Immature natural killer cell (primary cell): Measurements from ENCODE around the gene EPC1. TPM values are rescaled to one million over a fixed set of nuclear protein-coding genes. Genes with fewer than 3 reads are reported as not detected.
"Not testable (repeated sequence)": the region's sequence is repeated elsewhere in the genome, so short reads cannot be mapped to it uniquely, and the experiment has no call there.

Experiments
- DNase-seq, 3 donors: peaks; one replicate each; pipeline ENCODE4 v3.0.0; 2022; ENCODE audit warnings: mixed read lengths in 1 of 3
- H3K27ac Mint-ChIP-seq, 6 donors: one replicate each; pipeline ENCODE4 v1.8.0; 2020; ENCODE audit warnings: mixed read lengths in 6 of 6, mild to moderate bottlenecking in 5 of 6, inconsistent platforms in 4 of 6, moderate library complexity in 3 of 6
- H3K27me3 Mint-ChIP-seq, 3 donors: one replicate each; pipeline ENCODE4 v1.8.0; 2020 to 2021; ENCODE audit warnings: low read depth in 3 of 3, mild to moderate bottlenecking in 3 of 3, mixed read lengths in 3 of 3, moderate library complexity in 3 of 3, inconsistent platforms in 1 of 3
- H3K36me3 Mint-ChIP-seq, 3 donors: one replicate each; pipeline ENCODE4 v1.8.0; 2020; ENCODE audit warnings: mixed read lengths in 3 of 3, inconsistent platforms in 2 of 3, mild to moderate bottlenecking in 2 of 3
- H3K4me1 Mint-ChIP-seq, 2 donors: one replicate each; pipeline ENCODE4 v1.8.0; 2020; ENCODE audit warnings: inconsistent platforms in 2 of 2, mild to moderate bottlenecking in 2 of 2, mixed read lengths in 2 of 2, moderate library complexity in 1 of 2
- H3K4me3 Mint-ChIP-seq, 5 donors: one replicate each; pipeline ENCODE4 v1.8.0; 2020; ENCODE audit warnings: mild to moderate bottlenecking in 5 of 5, mixed read lengths in 5 of 5, inconsistent platforms in 3 of 5, moderate library complexity in 3 of 5
- H3K9me3 Mint-ChIP-seq, 6 donors: one replicate each; pipeline ENCODE4 v1.8.0; 2020; ENCODE audit warnings: mild to moderate bottlenecking in 6 of 6, mixed read lengths in 6 of 6, inconsistent platforms in 4 of 6, moderate library complexity in 3 of 6
- polyA plus RNA-seq, 3 donors: library from polyadenylated mRNA; unstranded; fragments of 300-500 nt; fragmentation: Illumina TruSeq; gene quantifications; one replicate each; pipeline ENCODE4 v1.2.3, GENCODE V29; 2021

Gene EPC1
- polyA plus RNA-seq, 3 donors from 2014 or later: 43.1 to 63.4 (median 50.5) TPM

DNA sequence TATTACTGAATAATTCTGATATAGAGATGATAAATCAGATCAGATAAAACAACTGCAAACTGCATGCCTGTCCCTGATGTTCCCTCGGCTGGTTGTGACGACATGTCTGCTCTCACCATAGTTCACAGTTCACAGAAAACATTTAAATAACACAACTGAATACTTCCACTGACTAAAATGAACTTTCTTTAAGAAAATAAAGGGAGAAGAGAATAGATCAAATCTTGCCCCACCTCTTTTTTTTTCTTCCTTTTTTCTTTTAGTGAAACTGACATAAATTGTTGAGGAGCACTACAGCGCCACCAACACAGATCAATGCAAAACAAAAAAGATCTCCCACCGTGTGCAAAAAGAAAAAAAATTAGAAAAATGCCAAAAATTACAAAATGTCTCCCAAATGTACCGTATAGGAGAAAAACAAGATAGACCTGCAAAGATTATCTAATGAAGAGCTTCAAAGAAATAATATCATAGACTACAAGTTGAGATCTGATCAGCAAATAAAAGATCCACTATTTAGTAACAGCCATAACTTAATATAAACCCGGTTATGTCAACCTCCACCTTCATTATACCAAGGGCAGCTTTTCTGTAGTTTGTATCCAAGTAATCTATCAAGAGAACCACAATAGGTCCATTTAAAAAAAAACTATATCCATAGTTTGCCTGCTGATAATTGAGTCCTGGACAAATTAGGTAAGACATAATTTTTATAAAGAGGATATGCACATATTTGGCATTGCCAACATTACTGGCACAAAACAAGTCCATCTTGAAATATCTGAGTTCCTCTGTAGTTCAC, 30.7 kb upstream of the EPC1 start:
- Mint-ChIP-seq H3K27me3 (no peaks in the 10 kb centered on the region), H3K9me3 (no peaks in the 10 kb centered on the region), H3K36me3 (no peaks in the 10 kb centered on the region), H3K27ac (no peak overlapping the region), H3K4me3 (no peak overlapping the region), H3K4me1 (peaks cover 23 to 41% of the 10 kb centered on the region in 2 donors)
- peak; percentile 48 to 59 (median 52) for DNase-seq

DNA sequence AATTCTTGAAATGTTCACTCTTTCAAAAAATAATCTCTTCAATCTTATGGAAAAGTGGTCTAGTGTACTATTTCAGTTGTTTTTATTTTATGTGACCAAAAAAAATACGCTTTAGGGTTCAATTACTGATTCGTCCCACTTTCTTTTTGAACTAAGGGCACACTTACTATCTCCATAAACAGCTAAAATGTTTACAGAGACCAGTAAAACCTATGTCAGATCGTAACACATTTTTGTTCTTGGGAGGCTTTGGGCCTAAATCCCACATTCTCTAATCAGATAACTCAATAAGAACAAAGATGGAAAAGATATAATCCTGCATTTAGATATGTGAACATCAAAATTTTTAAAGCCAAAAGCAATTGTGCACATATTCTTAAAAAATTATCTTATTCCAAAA, 29.8 kb upstream of the EPC1 start:
- Mint-ChIP-seq H3K4me3 (no peak overlapping the region), H3K27ac (peak overlapping the region in 5 of 6 donors; percentile 55 to 88 (median 73)), H3K4me1 (peaks cover 27 to 50% of the 10 kb centered on the region in 2 donors), H3K36me3 (no peaks in the 10 kb centered on the region), H3K9me3 (no peaks in the 10 kb centered on the region), H3K27me3 (no peaks in the 10 kb centered on the region)
- DNase-seq: no peak

DNA sequence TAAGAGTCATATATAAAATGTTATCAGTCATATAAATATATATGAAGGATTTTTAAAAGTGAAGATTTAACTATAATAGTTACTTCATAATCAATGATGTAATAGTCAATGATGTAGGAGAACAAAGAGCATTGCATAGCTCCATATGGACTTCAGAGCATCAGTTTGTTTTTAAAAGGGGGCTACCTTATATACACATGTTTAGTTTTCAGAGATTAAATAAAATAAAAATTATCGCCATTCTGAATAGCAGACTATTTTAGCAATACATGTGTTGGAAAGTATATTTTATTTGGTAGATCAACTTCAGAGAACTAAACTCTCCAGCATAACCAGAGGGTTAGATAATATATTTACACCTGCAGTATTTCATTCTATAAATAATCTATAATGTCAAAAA, 29.1 kb upstream of the EPC1 start:
- Mint-ChIP-seq H3K9me3 (no peaks in the 10 kb centered on the region), H3K27ac (peak overlapping the region in 1 of 6 donors; percentile 82), H3K4me3 (no peak overlapping the region), H3K4me1 (peaks cover 27 to 53% of the 10 kb centered on the region in 2 donors), H3K27me3 (no peaks in the 10 kb centered on the region), H3K36me3 (no peaks in the 10 kb centered on the region)
- no peak for DNase-seq

DNA sequence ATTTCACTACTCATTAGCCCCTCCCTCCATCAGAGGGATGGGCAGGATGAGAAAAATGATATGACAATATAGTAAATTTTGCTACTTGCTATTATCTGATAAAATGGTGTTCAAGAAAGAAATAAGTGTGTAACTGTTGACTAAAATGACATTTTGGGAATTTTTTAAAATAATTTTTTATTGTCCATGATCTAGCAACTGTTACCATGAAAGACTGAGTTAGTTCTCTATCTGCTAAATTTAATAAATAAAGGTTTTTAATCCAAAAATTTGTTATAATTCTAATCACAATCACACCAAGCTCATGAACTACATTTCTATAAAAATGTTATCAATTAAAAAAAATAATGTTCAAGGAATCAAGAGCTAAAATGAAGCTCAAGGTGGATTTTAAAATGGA, 28.7 kb upstream of the EPC1 start:
- no peak for DNase-seq
- H3K9me3 Mint-ChIP-seq: no peaks in the 10 kb centered on the region
- peak overlapping the region in 2 of 5 donors; percentile 43 to 64 for H3K4me3 Mint-ChIP-seq
- H3K4me1 Mint-ChIP-seq: peaks cover 27 to 56% of the 10 kb centered on the region in 2 donors
- H3K27ac Mint-ChIP-seq: peak overlapping the region in 1 of 6 donors; percentile 32
- no peaks in the 10 kb centered on the region for H3K36me3 Mint-ChIP-seq
- no peaks in the 10 kb centered on the region for H3K27me3 Mint-ChIP-seq

DNA sequence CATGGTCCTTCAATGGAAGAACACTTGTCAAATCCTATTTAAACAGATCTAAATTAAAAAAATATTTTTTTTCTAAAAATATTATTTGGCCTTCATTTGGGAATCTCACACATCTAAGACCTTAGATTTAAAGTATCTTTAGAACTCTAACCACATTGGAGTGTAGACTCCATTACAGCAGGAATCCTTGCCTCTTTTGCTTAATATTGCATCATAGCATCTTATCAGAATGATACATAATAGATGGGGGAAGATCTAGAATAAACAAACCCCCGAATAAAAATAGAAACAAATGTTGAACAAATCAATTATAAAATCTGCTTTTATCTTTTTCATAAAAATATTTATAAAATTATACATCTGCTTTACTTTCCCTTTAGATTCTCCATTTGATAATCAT, 27.6 kb upstream of the EPC1 start:
- no peaks in the 10 kb centered on the region for H3K27me3 Mint-ChIP-seq
- no peaks in the 10 kb centered on the region for H3K36me3 Mint-ChIP-seq
- H3K27ac Mint-ChIP-seq: no peak overlapping the region
- peaks cover 27 to 56% of the 10 kb centered on the region in 2 donors for H3K4me1 Mint-ChIP-seq
- H3K4me3 Mint-ChIP-seq: peak overlapping the region in 2 of 5 donors; percentile 54 to 56
- H3K9me3 Mint-ChIP-seq: no peaks in the 10 kb centered on the region
- no peak for DNase-seq

DNA sequence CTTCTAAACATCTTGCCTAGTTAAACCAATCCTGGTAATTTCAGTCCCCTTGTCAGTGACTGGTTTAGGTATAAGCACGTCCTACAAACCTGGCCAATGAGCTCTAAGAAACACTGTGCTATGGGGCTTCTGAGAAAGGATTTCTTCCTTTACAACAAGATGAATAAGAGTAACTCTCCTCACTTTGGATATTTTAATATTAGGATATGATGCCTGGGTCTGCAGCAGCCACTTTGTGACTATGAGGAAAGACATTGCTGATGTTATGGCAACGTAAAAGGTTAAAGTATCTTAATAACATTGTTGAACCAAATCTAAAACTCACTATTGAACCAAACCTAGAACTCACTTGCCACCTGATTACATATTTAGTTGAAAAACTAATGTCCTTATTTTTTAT, 26.5 kb upstream of the EPC1 start:
- Mint-ChIP-seq H3K4me3 (no peak overlapping the region), H3K36me3 (no peaks in the 10 kb centered on the region), H3K27me3 (no peaks in the 10 kb centered on the region), H3K9me3 (no peaks in the 10 kb centered on the region), H3K4me1 (peaks cover 27 to 61% of the 10 kb centered on the region in 2 donors), H3K27ac (no peak overlapping the region)
- DNase-seq: no peak

DNA sequence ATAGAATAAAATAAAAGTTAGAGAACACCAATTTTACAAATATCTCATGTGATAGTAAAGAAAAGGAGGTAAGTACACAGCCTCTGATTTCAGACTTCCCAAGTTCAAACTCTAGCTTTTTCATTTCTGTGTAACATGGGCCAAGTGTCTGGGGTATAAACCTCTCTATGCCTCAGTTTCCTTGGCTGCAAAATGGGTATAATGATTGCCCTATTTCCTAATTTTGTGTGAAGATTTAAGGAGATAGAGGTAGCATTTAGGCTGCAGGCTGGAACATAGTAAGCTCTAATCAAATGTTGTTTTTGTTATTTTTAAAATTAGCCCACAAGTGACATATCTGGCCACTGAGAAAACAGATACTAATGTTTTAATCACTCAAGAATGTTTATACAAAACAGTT, 26.1 kb upstream of the EPC1 start:
- no peak for DNase-seq
- H3K27ac Mint-ChIP-seq: no peak overlapping the region
- no peaks in the 10 kb centered on the region for H3K27me3 Mint-ChIP-seq
- H3K9me3 Mint-ChIP-seq: no peaks in the 10 kb centered on the region
- H3K36me3 Mint-ChIP-seq: no peaks in the 10 kb centered on the region
- H3K4me1 Mint-ChIP-seq: peaks cover 31 to 65% of the 10 kb centered on the region in 2 donors
- H3K4me3 Mint-ChIP-seq: no peak overlapping the region

DNA sequence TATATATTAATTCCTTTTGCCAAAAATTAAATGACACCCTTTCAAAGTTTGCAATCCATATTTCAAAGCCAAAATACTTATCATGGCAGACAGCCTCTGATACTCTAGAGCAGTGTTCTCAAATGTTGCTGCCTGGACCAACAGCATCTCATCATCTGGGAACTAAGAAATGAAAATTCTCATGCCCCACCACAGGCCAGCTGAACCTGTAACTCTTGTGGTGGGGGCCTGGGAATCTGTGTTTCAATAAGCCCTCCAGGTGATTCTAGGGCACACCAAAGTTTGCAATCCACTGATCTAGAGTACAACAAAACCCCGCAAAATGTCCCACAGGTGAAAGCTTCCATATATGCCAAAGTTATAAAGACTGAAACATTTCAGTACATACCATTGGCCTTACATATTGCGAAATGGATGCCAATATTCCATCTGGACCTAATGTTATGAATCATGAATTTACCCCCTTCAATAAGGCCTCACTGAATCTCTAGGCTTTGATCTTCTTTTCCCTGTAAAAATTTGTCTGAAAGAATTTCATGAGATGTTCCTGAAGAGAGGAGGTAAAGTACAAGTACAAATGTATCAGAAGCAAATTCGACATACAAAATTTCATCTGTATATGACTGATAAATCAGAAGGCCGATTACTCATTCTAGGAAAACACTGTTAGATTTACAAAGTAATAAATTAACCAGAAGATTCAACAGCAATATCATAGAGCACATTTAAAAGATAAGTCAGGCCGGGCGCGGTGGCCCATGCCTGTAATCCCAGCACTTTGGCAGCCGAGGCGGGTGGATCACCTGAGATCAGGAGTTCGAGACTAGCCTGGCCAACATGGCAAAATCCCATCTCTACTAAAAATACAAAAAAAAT, 25.3 kb upstream of the EPC1 start:
- Mint-ChIP-seq H3K36me3 (no peaks in the 10 kb centered on the region), H3K4me3 (no peak overlapping the region), H3K9me3 (no peaks in the 10 kb centered on the region), H3K27me3 (no peaks in the 10 kb centered on the region), H3K27ac (peak overlapping the region in 2 of 6 donors; percentile 45 to 63), H3K4me1 (peaks cover 35 to 72% of the 10 kb centered on the region in 2 donors)
- DNase-seq: no peak

DNA sequence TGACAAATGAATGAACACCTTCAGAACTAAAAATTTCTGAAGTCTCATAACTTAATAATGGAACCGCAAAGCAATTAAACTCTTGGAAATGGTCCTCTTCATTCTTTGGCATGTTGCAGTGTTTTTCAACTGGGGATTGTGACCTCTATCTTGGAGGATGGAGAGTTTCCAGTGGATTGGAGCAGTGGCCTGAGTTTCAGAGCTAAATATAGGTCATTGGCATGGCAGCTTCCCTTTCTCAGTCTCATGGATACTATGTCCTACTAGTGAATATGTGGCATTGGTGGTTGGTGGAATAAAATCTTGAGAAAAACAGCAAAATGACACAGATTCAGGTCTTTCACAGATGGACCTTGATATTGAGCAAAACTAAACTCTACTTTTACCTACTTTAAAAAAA, 24.1 kb upstream of the EPC1 start:
- H3K9me3 Mint-ChIP-seq: no peaks in the 10 kb centered on the region
- no peak overlapping the region for H3K27ac Mint-ChIP-seq

DNA sequence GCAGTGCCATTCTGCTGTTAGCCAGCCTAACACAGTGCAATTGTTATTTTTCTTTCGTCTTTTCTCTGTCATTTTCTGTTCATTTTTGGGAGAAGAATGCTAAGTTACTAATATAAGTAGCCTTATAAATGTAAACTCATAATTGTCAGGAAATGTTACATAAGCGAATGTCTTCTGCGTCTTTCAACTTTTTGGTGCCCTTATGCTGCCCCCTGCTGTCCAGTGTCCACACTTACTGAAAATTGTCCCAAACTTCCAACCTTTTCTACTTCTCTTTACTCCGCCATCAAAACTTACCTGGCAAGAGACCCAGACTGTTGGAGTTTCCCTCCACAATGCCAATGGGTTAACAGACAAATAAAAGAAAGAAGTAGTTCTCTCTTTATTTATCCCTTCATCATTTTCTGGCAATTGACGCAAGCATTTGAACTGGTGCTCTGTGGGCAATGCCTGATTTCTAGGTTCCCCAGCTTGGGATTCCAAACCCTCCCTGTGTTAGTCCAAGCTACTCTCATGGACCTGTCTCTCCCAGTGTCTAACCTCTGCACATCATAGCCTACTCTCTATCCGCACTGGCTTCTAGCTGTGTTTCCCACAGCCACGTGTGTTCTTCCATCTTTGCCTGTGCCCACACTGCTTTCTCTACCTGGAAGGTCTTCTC, 21.0 kb upstream of the EPC1 start:
- DNase-seq: peak; percentile 66 to 73 (median 71)
- Mint-ChIP-seq H3K4me1 (peaks cover 24 to 64% of the 10 kb centered on the region in 2 donors), H3K27ac (peak overlapping the region in 5 of 6 donors; percentile 37 to 68 (median 47)), H3K9me3 (no peaks in the 10 kb centered on the region), H3K4me3 (peak overlapping the region in 3 of 5 donors; percentile 36 to 57 (median 42)), H3K36me3 (no peaks in the 10 kb centered on the region), H3K27me3 (no peaks in the 10 kb centered on the region)

More for the DNA sequence above, 24.1 kb upstream of the EPC1 start:
- H3K36me3 Mint-ChIP-seq: no peaks in the 10 kb centered on the region
- no peak overlapping the region for H3K4me3 Mint-ChIP-seq
- peaks cover 33 to 72% of the 10 kb centered on the region in 2 donors for H3K4me1 Mint-ChIP-seq
- H3K27me3 Mint-ChIP-seq: no peaks in the 10 kb centered on the region
- no peak for DNase-seq

DNA sequence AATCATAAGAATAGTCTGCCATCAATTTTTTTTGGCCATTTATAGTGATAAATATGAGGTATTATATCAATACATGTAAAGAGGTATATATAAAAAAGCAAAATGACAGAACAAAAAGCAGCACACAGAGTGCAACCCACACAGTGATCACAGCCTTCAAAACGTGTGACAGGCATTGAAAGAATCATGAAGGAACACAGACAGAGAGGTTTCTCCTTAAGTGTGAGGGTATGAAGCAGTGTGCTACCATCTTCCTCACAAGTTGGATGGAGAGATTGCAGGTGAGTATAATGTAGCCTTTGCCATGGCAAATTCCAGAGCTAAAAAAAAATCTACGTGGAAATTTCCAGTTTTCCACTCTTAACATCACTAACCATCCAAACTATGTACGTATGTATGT, 19.6 kb upstream of the EPC1 start:
- H3K4me3 Mint-ChIP-seq: peak overlapping the region in 1 of 5 donors; percentile 58
- H3K4me1 Mint-ChIP-seq: peaks cover 30 to 68% of the 10 kb centered on the region in 2 donors
- peaks cover 0 to 2% (median 0%) of the 10 kb centered on the region in 3 donors for H3K27me3 Mint-ChIP-seq
- H3K27ac Mint-ChIP-seq: no peak overlapping the region
- no peak for DNase-seq
- no peaks in the 10 kb centered on the region for H3K36me3 Mint-ChIP-seq
- H3K9me3 Mint-ChIP-seq: no peaks in the 10 kb centered on the region

DNA sequence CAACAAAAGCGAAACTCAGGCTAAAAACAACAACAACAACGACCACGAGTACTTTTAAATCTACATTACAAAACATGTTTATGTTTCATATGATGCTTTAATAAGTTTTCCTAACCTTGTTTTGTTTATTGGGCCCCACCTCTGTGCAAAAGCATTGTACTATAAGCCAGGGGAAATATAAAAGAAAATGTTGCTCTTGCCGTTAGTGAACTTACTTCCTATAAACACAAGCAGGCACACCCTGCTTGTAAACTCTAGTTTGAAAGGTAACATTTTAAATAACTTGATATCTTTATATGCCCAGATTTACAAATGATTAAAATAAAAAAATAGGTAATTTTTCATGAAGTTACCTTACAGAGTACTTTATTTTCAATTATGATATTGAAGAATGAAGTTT, 19.2 kb upstream of the EPC1 start:
- Mint-ChIP-seq H3K36me3 (peaks cover 0 to 3% (median 0%) of the 10 kb centered on the region in 3 donors), H3K27ac (peak overlapping the region in 2 of 6 donors; percentile 23 to 66), H3K4me3 (peak overlapping the region in 3 of 5 donors; percentile 21 to 63 (median 58)), H3K4me1 (peaks cover 35 to 69% of the 10 kb centered on the region in 2 donors), H3K27me3 (peaks cover 0 to 2% (median 0%) of the 10 kb centered on the region in 3 donors), H3K9me3 (no peaks in the 10 kb centered on the region)
- no peak for DNase-seq

DNA sequence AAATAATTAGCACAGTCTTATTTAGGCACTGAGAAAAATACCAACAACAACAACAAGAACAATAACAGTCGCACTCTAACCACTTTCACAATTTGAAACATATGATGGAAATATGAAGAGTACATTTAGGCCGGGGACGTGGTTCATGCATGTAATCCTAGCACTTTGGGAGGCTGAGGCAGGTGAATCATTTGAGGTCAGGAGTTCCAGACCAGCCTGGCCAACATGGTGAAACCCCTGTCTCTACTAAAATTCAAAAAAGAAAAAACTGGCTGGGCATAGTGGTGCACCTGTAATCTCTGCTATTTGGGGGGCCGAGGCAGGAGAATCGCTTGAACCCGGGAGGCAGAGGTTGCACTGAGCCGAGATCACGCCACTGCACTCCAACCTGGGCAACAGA, 18.4 kb upstream of the EPC1 start:
- peak overlapping the region in 1 of 6 donors; percentile 69 for H3K27ac Mint-ChIP-seq
- peak overlapping the region in 1 of 5 donors; percentile 41 for H3K4me3 Mint-ChIP-seq
- not testable (repeated sequence) for DNase-seq, H3K36me3 Mint-ChIP-seq, H3K27me3 Mint-ChIP-seq, H3K9me3 Mint-ChIP-seq
- peaks cover 39 to 69% of the 10 kb centered on the region in 2 donors for H3K4me1 Mint-ChIP-seq
